ENCODE data around the gene RNF141. TPM values are rescaled to one million over a fixed set of nuclear protein-coding genes. Genes with fewer than 3 reads are reported as not detected.

Gene RNF141
- total RNA-seq, 1 experiment from 2014 or later, result 13.9 TPM

GRCh38 chr11:10500757-10501684 is 40.0 kb downstream of the RNF141 start:
- Histone ChIP-seq H3K27me3 (no peaks in the 10 kb centered on the region), H3K27ac (no peak overlapping the region), H3K4me3 (no peak overlapping the region), H3K9me3 (replicated peaks) (no peaks in the 10 kb centered on the region), H3K4me1 (no peaks in the 10 kb centered on the region), H3K36me3 (peaks cover 40% of the 10 kb centered on the region)
- DNase-seq, result no peak

GRCh38 chr11:10499874-10500601 is 40.9 kb downstream of the RNF141 start:
- Histone ChIP-seq H3K36me3 (peaks cover 40% of the 10 kb centered on the region), H3K27ac (no peak overlapping the region), H3K4me1 (no peaks in the 10 kb centered on the region), H3K4me3 (no peak overlapping the region), H3K27me3 (no peaks in the 10 kb centered on the region), H3K9me3 (replicated peaks) (no peaks in the 10 kb centered on the region)
- no peak for DNase-seq

GRCh38 chr11:10499452-10499851 is 41.5 kb downstream of the RNF141 start:
- Histone ChIP-seq H3K27me3 (no peaks in the 10 kb centered on the region), H3K36me3 (peaks cover 40% of the 10 kb centered on the region), H3K4me3 (no peak overlapping the region), H3K4me1 (no peaks in the 10 kb centered on the region), H3K9me3 (replicated peaks) (no peaks in the 10 kb centered on the region), H3K27ac (no peak overlapping the region)
- no peak for DNase-seq

- peaks cover 38% of the 10 kb centered on the region for H3K36me3 ChIP-seq
- H3K27me3 ChIP-seq, result no peaks in the 10 kb centered on the region
- no peaks in the 10 kb centered on the region for H3K4me1 ChIP-seq
- H3K27ac ChIP-seq, result no peak overlapping the region
- H3K9me3 ChIP-seq (replicated peaks), result 0 out of 2 replicates have a peak, but pooled peaks cover 4% of the 10 kb centered on the region
- DNase-seq, result no peak
- no peak overlapping the region for H3K4me3 ChIP-seq
These were observed 42.3 kb downstream of the RNF141 start for GRCh38 chr11:10498426-10499250.

GRCh38 chr11:10498022-10498400 is 43.0 kb downstream of the RNF141 start:
- peaks cover 37% of the 10 kb centered on the region for H3K36me3 ChIP-seq
- DNase-seq, result no peak
- no peak overlapping the region for H3K4me3 ChIP-seq
- H3K27me3 ChIP-seq, result no peaks in the 10 kb centered on the region
- no peak overlapping the region for H3K27ac ChIP-seq
- H3K4me1 ChIP-seq, result no peaks in the 10 kb centered on the region
- 0 out of 2 replicates have a peak, but pooled peaks cover 4% of the 10 kb centered on the region for H3K9me3 ChIP-seq (replicated peaks)

- H3K4me1 ChIP-seq, result no peaks in the 10 kb centered on the region
- no peak for DNase-seq
- no peak overlapping the region for H3K27ac ChIP-seq
- H3K27me3 ChIP-seq, result no peaks in the 10 kb centered on the region
- 0 out of 2 replicates have a peak, but pooled peaks cover 4% of the 10 kb centered on the region for H3K9me3 ChIP-seq (replicated peaks)
- H3K4me3 ChIP-seq, result no peak overlapping the region
- peaks cover 42% of the 10 kb centered on the region for H3K36me3 ChIP-seq
These were observed 43.5 kb downstream of the RNF141 start for GRCh38 chr11:10497371-10498021.

- no peak overlapping the region for H3K27ac ChIP-seq
- 0 out of 2 replicates have a peak, but pooled peaks cover 4% of the 10 kb centered on the region for H3K9me3 ChIP-seq (replicated peaks)
- H3K4me3 ChIP-seq, result no peak overlapping the region
- no peak for DNase-seq
- no peaks in the 10 kb centered on the region for H3K27me3 ChIP-seq
- peaks cover 3% of the 10 kb centered on the region for H3K4me1 ChIP-seq
- peaks cover 44% of the 10 kb centered on the region for H3K36me3 ChIP-seq
These were observed 44.6 kb downstream of the RNF141 start for GRCh38 chr11:10496296-10496936.

GRCh38 chr11:10495464-10495786 is 45.6 kb downstream of the RNF141 start:
- H3K36me3 ChIP-seq, result peaks cover 41% of the 10 kb centered on the region
- H3K27me3 ChIP-seq, result no peaks in the 10 kb centered on the region
- H3K27ac ChIP-seq, result no peak overlapping the region
- H3K4me3 ChIP-seq, result no peak overlapping the region
- DNase-seq, result no peak
- peaks cover 13% of the 10 kb centered on the region for H3K4me1 ChIP-seq
- 0 out of 2 replicates have a peak, but pooled peaks cover 4% of the 10 kb centered on the region for H3K9me3 ChIP-seq (replicated peaks)

GRCh38 chr11:10494636-10495463 is 46.1 kb downstream of the RNF141 start:
- no peak overlapping the region for H3K4me3 ChIP-seq
- no peak for DNase-seq
- H3K27ac ChIP-seq, result no peak overlapping the region
- peaks cover 36% of the 10 kb centered on the region for H3K36me3 ChIP-seq
- H3K27me3 ChIP-seq, result no peaks in the 10 kb centered on the region
- H3K4me1 ChIP-seq, result peaks cover 19% of the 10 kb centered on the region
- H3K9me3 ChIP-seq (replicated peaks), result 0 out of 2 replicates have a peak, but pooled peaks cover 4% of the 10 kb centered on the region

- Histone ChIP-seq H3K4me1 (peaks cover 19% of the 10 kb centered on the region), H3K9me3 (replicated peaks) (0 out of 2 replicates have a peak, but pooled peaks cover 4% of the 10 kb centered on the region)
- DNase-seq, result no peak
These were observed 47.8 kb downstream of the RNF141 start for GRCh38 chr11:10493041-10493663.

GRCh38 chr11:10492084-10492483 is 48.9 kb downstream of the RNF141 start:
- H3K27me3 ChIP-seq, result no peaks in the 10 kb centered on the region
- no peak overlapping the region for H3K27ac ChIP-seq
- H3K4me3 ChIP-seq, result no peak overlapping the region
- 0 out of 2 replicates have a peak, but pooled peaks cover 4% of the 10 kb centered on the region for H3K9me3 ChIP-seq (replicated peaks)
- H3K4me1 ChIP-seq, result peaks cover 19% of the 10 kb centered on the region
- peaks cover 37% of the 10 kb centered on the region for H3K36me3 ChIP-seq
- no peak for DNase-seq

More at GRCh38 chr11:10493041-10493663, 47.8 kb downstream of the RNF141 start:
- H3K36me3 ChIP-seq, result peaks cover 30% of the 10 kb centered on the region
- H3K27ac ChIP-seq, result no peak overlapping the region
- H3K4me3 ChIP-seq, result no peak overlapping the region
- no peaks in the 10 kb centered on the region for H3K27me3 ChIP-seq

GRCh38 chr11:10490398-10491241 is 50.4 kb downstream of the RNF141 start:
- peaks cover 19% of the 10 kb centered on the region for H3K4me1 ChIP-seq
- H3K9me3 ChIP-seq (replicated peaks), result 0 out of 2 replicates have a peak, but pooled peaks cover 4% of the 10 kb centered on the region
- peaks cover 33% of the 10 kb centered on the region for H3K36me3 ChIP-seq
- peak; percentile 77 to 80 for DNase-seq
- peak overlapping the region; percentile 64 for H3K27ac ChIP-seq
- H3K27me3 ChIP-seq, result no peaks in the 10 kb centered on the region
- no peak overlapping the region for H3K4me3 ChIP-seq

All from SJCRH30 (cell line).